Hypothalamus (tissue), 51 donors: Measurements from ENCODE around the gene LCN15.
"Not testable (repeated sequence)": the region's sequence is repeated elsewhere in the genome, so short reads cannot be mapped to it uniquely, and the experiment has no call there.

Experiments used
- DNase-seq, 51 donors: peaks; one replicate each; lab custom pipeline; 2025; lab: John Stamatoyannopoulos, UW

Gene LCN15

GRCh38 chr9:136711751-136712689 is 52.3 kb downstream of the LCN15 start, which contains the start of gene DIPK1B:
TSS of gene DIPK1B (plus strand) at chr9:136712572. CDS start at chr9:136712666, 94 bp downstream.
- DNase-seq = peak in 8 of 51 donors; percentile 23 to 59 (median 43)

- not testable (repeated sequence) for DNase-seq
Measured at GRCh38 chr9:136711219-136711648, 53.1 kb downstream of the LCN15 start.

DNA sequence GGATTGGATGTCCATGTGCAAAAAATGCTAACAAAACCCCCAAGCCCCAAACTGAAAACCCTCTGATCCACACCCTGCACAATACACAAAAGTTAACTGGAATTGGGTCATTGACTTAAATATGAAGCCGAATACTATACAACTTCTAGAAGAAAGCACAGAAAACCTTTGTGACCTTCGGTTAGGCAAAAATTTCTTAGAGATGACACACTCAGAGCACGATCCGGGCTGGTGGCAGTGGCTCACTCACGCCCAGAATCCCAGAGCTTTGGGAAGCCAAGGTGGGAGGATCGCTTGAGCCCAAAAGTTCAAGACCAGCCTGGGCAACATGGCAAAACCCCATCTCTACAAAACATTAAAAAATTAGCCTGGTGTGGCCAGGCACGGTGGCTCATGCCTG is 53.8 kb downstream of the LCN15 start:
- no peak for DNase-seq
